Keratinocyte (primary cell): ENCODE measurements around the gene CLPTM1L. TPM values are rescaled to one million over a fixed set of nuclear protein-coding genes. Genes with fewer than 3 reads are reported as not detected.

Source experiments
- DNase-seq: peaks from one replicate; pipeline ENCODE4 v3.0.0-alpha.2; 2011; ENCODE audit warnings: low read depth, missing footprints, low spot score
- FAIRE-seq: peaks from 2 replicates; lab custom pipeline; 2011; peaks lifted over from hg19 to GRCh38; lab: Jason Lieb, UNC
- H2AFZ ChIP-seq: 2 replicates; pipeline ENCODE4 v1.6.0; 2012; ENCODE audit warnings: low read length, control low read depth, inconsistent platforms; ENCODE audit not compliant: control insufficient read depth
- H3K27ac ChIP-seq: 2 replicates; pipeline ENCODE4 v1.5.1; 2011; ENCODE audit warnings: low read length; ENCODE audit not compliant: control insufficient read depth, insufficient read depth
- H3K27me3 ChIP-seq: 3 replicates; pipeline ENCODE4 v1.6.0; 2011; ENCODE audit warnings: low read length; ENCODE audit not compliant: control insufficient read depth, insufficient read depth; ENCODE audit errors: extremely low read depth
- H3K36me3 ChIP-seq, 2 experiments: 2 replicates in 1 of 2; 3 replicates in 1 of 2; pipeline ENCODE4 v1.5.1; 2011; ENCODE audit warnings: low read length in 2 of 2, mild to moderate bottlenecking in 1 of 2; ENCODE audit not compliant: control insufficient read depth in 2 of 2, insufficient read depth in 2 of 2; ENCODE audit errors: extremely low read depth in 1 of 2
- H3K4me1 ChIP-seq: 3 replicates; pipeline ENCODE4 v1.5.1; 2011; ENCODE audit warnings: low read length; ENCODE audit not compliant: control insufficient read depth, insufficient read depth; ENCODE audit errors: extremely low read depth
- H3K4me2 ChIP-seq: 3 replicates; pipeline ENCODE4 v1.6.0; 2011; ENCODE audit warnings: low read depth, low read length; ENCODE audit not compliant: control insufficient read depth, insufficient read depth; ENCODE audit errors: extremely low read depth
- H3K4me3 ChIP-seq, 3 experiments: fragments of 200-600 bp in 1 of 3; sonication (generic) in 1 of 3; 2 replicates in 2 of 3; 3 replicates in 1 of 3; pipeline ENCODE4 v1.5.1; 2011 to 2016; ENCODE audit warnings: low read length in 3 of 3, mild to moderate bottlenecking in 3 of 3, control low read depth in 2 of 3, inconsistent platforms in 1 of 3, low read depth in 1 of 3, mixed read lengths in 1 of 3, mixed run types in 1 of 3, moderate library complexity in 1 of 3; ENCODE audit not compliant: control insufficient read depth in 2 of 3, insufficient read depth in 2 of 3; ENCODE audit errors: extremely low read depth in 1 of 3
- H3K79me2 ChIP-seq: 2 replicates; pipeline ENCODE4 v1.6.0; 2012; ENCODE audit warnings: low read length; ENCODE audit not compliant: control insufficient read depth, insufficient read depth
- H3K9ac ChIP-seq: 3 replicates; pipeline ENCODE4 v1.6.0; 2011; ENCODE audit warnings: low read length; ENCODE audit not compliant: control insufficient read depth, insufficient read depth; ENCODE audit errors: extremely low read depth
- H3K9me1 ChIP-seq: 3 replicates; pipeline ENCODE4 v1.6.0; 2011; ENCODE audit warnings: low read length; ENCODE audit not compliant: control insufficient read depth, insufficient read depth; ENCODE audit errors: extremely low read depth
- H3K9me3 ChIP-seq: 2 replicates; pipeline ENCODE4 v1.5.1; 2012; ENCODE audit warnings: low read depth, low read length; ENCODE audit not compliant: control insufficient read depth
- H4K20me1 ChIP-seq: 3 replicates; pipeline ENCODE4 v1.6.0; 2011; ENCODE audit warnings: low read length; ENCODE audit not compliant: control insufficient read depth, insufficient read depth; ENCODE audit errors: extremely low read depth
- CTCF ChIP-seq, 3 experiments: IDR thresholded peaks in 1 of 3; conservative IDR thresholded peaks in 1 of 3; optimal IDR thresholded peaks in 1 of 3; 2 replicates in 2 of 3; 3 replicates in 1 of 3; pipeline versions ENCODE3 to v1.5.1; 2011; ENCODE audit warnings: low read length in 3 of 3, mild to moderate bottlenecking in 3 of 3, moderate library complexity in 2 of 3, control low read depth in 1 of 3, inconsistent platforms in 1 of 3; ENCODE audit not compliant: insufficient read depth in 2 of 3; ENCODE audit errors: extremely low read depth in 1 of 3
- EZH2 ChIP-seq: IDR thresholded peaks from one replicate; pipeline ENCODE4 v1.6.1; 2012; ENCODE audit warnings: inconsistent platforms, mild to moderate bottlenecking, low read length, moderate library complexity
- dilution Hi-C: fragments of 300-500 bp; cut with MboI; formaldehyde crosslinking; loops from one replicate; pipeline ENCODE4 v1.7.0; 2020; ENCODE audit warnings: low sequenced_read_pairs; ENCODE audit not compliant: extremely low pct_ligation_motif_present
- polyA plus RNA-seq, 5 experiments: library from polyadenylated mRNA; depleted of rRNA in 3 of 5; stranded (reverse) in 3 of 5; stranded (forward) in 1 of 5; unstranded in 1 of 5; fragments of >200 nt; gene quantifications; 1 replicate in 1 of 5; 2 replicates in 3 of 5; 3 replicates in 1 of 5; pipeline versions ENCODE4 v1.2.1 to v1.2.3, GENCODE V29; 2011 to 2012; ENCODE audit warnings: missing spikeins in 2 of 5, low read depth in 1 of 5, low replicate concordance in 1 of 5

The CLPTM1L gene
- polyA plus RNA-seq, 1 donor (not counting 4 experiments of a cell fraction or from before 2014, with no cell fraction given): 142 TPM

GRCh38 chr5:1384521-1384920, 39.6 kb upstream of the CLPTM1L start:
- dilution Hi-C loops: no loop called here
- Histone ChIP-seq H3K4me3 (no peak overlapping the region), H3K9ac (no peak overlapping the region), H3K4me2 (no peak overlapping the region), H3K27ac (no peak overlapping the region), H3K9me3 (peaks cover 2% of the 10 kb centered on the region), H3K27me3 (peaks cover 29% of the 10 kb centered on the region), H2AFZ (no peak overlapping the region), H3K4me1 (peaks cover 7% of the 10 kb centered on the region), H3K36me3 (no peaks in the 10 kb centered on the region), H4K20me1 (no peaks in the 10 kb centered on the region), H3K79me2 (no peaks in the 10 kb centered on the region), H3K9me1 (no peaks in the 10 kb centered on the region)
- FAIRE-seq: no peak
- DNase-seq: no peak
- TF ChIP-seq EZH2 (no peak), CTCF (optimal IDR thresholded peaks at IDR 0.05 in 1 of 3, IDR thresholded peaks at IDR 0.05 in 1 of 3, conservative IDR thresholded peaks at IDR 0.05 in 1 of 3; ENCODE audit: extremely low read depth in 1 of 3, insufficient read depth in 2 of 3, low read length in 3 of 3) (no peak)

GRCh38 chr5:1383886-1384401, 39.0 kb upstream of the CLPTM1L start:
- no peaks in the 10 kb centered on the region for H3K9me1 ChIP-seq
- H3K27ac ChIP-seq: no peak overlapping the region
- no peak overlapping the region for H3K4me3 ChIP-seq
- no peak for DNase-seq
- H4K20me1 ChIP-seq: no peaks in the 10 kb centered on the region
- H3K27me3 ChIP-seq: peaks cover 29% of the 10 kb centered on the region
- dilution Hi-C loops: no loop called here
- no peak overlapping the region for H3K9ac ChIP-seq
- no peak for TF ChIP-seq EZH2
- no peak for TF ChIP-seq CTCF (optimal IDR thresholded peaks at IDR 0.05 in 1 of 3, IDR thresholded peaks at IDR 0.05 in 1 of 3, conservative IDR thresholded peaks at IDR 0.05 in 1 of 3; ENCODE audit: extremely low read depth in 1 of 3, insufficient read depth in 2 of 3, low read length in 3 of 3)
- no peaks in the 10 kb centered on the region for H3K79me2 ChIP-seq
- H3K9me3 ChIP-seq: peaks cover 2% of the 10 kb centered on the region
- H3K36me3 ChIP-seq: no peaks in the 10 kb centered on the region
- FAIRE-seq: no peak
- H3K4me2 ChIP-seq: no peak overlapping the region
- no peak overlapping the region for H2AFZ ChIP-seq
- peaks cover 7% of the 10 kb centered on the region for H3K4me1 ChIP-seq
